ENCODE measurements around the gene COP1.
"Not testable (repeated sequence)": the region's sequence is repeated elsewhere in the genome, so short reads cannot be mapped to it uniquely, and the experiment has no call there.

The COP1 gene

DNA sequence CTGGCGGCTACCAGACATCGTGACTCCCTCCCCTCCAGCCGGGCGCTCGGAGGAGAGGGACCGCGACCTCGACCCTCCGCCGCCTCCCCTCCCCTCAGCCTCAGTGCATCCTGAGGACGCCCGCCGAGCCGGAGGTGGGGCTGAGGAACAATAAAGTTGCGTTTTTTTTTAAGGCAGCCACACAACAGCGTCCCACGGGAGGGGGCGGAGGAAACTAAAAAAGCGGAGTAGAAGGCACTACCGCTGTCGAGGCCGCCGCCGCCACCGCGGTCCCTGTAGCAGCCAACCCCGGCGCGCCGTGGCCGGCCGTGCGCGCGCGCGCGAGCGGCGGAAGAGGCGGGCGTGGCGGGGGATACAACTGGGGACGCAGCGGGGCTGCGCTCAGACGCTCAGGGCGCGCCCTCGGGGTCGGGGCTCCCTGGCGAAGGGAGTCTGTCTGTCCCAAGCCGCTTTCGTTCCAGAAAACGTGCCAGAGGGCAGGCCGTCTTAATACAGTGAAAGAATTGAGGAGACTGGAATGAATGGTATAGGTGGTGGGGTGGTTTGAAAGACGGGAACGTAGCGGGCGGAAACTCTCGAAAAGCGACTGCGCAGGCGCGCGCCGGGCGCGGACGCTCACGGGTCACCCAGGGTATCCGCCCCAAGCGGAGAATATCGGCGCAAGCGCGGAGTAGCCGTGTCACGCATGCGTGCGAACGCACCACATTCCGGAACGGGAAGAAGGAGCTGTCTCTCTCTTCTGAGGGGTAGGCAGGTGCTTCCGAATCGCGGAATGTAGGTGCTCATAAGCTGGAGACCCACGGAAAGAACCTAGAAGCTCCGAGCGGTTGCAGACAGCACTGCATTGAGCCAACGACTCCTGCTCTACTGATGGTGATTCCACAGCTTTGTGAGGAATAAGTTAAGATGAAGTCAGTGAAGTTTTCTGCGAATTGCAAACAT, at the start of gene COP1:
Gene COP1, minus strand, starts transcription at position 326 of the 942 bp plus-strand sequence. Its CDS starts 308 bp downstream, at position 18.
- peak; percentile 90 for DNase-seq (ENCODE audit: low read depth)

DNA sequence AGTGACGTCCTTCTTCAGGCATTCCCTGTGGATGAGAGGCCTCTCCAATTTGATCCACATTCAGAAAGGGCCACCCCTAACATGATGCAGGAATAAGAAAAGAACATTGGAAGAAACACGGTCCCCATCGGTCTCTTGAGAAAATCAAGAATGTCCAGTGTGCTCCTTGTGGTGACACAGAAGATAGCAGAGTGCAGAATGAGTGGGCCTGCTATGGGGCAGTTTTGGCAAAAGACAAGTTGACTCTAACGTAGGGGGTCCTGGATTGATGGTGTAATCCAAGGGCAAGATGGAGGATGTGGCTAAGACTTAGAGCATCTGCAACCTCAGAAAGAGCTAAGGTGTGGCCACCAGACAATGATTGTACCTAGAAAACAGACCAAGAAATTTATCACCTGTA, 45.1 kb upstream of the COP1 start:
- no peak for DNase-seq (ENCODE audit: low read depth)

DNA sequence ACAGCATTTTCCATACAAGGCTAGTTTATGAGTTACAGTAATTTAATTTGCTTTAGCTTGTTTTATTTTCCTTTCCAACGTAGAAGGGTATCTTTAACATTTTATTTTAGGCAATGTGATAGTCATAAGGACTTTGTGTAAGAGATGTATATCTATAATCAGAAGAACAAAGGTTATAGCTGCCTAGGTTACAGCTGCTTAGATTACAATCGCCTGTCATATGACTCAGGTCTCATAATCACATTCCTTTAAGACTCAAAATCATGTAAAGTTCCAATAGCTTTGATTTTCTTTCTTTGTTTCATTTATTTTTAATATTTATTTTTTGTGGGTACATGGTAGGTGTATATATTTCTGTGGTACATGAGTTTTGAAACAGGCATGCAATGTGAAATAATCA, 37.8 kb upstream of the COP1 start:
- no peak for DNase-seq (ENCODE audit: low read depth)

DNA sequence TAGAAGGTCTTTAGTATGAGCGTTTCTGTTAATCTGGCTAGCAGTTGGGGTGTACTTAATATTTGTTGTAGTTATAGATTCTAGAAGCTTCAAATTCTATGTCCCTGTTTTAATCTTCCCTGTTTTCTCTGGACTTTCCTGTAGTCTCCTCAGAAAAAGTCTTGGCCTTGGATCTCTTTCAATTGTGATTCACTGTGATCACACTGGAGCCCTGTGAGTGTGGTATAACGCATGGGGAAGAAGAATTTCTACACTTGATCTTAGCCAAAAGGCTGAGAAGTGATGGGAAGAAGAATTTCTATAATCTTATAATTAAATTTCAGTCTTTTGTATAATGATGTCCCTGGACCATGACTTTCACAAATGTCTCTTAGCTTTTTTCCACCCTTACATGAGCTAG, 36.7 kb upstream of the COP1 start:
- no peak for DNase-seq (ENCODE audit: low read depth)

DNA sequence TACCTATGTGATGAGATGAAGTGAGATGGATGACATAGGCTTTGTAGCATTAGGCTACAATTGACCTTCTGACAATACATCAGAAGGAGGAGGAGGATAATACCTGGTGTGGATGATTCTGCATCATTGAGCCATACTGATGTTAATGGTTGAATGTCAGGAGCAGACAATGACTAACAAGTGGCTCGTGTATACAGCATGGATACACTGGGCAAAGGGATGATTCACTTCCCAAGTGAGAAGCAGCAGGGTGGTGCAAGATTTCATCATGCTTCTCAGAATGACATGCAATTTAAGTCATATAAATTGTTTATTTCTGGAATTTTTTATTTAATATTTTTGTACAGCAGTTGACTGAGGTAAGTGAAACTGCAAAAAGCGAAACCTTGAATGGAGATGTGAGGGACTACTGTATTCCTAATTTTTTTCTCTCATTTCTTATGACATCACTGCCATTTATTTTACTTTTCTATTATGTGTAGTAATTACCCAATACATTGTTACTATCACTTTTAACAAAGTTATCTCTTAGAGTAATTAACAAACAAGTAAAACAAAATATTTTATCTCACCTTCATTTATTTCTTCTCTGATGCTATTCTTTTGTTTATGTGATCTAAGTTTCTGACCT, 34.4 kb upstream of the COP1 start:
- DNase-seq (ENCODE audit: low read depth) = peak; percentile 79

DNA sequence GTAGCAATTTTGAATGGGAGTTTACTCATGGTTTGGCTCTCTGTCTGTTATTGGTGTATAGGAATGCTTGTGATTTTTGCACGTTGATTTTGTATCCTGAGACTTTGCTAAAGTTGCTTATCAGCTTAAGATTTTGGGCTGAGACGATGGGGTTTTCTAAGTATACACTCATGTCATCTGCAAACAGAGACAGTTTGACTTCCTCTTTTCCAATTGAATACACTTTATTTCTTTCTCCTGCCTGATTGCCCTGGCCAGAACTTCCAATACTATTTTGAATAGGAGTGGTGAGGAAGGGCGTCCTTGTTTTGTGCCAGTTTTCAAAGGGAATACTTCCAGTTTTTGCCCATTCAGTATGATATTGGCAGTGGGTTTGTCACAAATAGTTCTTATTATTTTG, 26.6 kb upstream of the COP1 start:
- not testable (repeated sequence) for DNase-seq (ENCODE audit: low read depth)

DNA sequence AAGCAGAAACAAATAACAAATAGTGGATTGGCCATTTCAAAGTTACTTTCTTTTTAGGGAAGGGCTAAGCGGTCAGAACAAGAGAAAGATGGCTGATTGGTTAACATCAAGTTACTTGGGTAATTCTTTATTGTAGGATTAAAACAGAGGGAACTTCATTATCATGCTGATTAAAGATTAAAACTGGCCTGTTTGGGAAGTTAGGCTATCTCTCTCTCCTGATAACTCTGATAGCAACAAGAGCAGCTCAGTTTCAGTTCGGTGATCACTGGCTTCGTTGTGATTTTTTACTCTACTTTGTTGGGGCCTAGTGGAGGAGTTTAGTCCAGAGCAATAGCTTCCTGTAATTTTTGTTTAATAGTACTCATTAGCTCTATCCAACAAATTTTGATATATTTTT, 20.5 kb upstream of the COP1 start:
- no peak for DNase-seq (ENCODE audit: low read depth)

DNA sequence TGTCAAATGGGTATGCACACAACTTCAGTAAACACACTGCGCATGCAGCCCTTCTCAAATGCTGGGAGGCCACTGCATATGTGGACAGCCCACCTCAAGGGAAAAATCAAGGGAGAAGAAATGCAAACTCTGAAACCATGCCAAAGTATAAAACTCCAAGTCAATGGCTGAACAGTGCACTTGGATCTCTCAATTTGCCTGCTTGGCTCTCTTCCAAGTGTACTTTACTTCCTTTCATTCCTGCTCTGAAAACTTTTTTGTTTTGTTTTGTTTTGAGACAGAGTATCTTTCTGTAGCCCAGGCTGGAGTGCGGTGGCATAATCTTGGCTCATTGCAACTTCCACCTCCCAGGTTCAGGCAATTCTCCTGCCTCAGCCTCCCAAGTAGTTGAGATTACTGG, 18.8 kb upstream of the COP1 start:
- no peak for DNase-seq (ENCODE audit: low read depth)

DNA sequence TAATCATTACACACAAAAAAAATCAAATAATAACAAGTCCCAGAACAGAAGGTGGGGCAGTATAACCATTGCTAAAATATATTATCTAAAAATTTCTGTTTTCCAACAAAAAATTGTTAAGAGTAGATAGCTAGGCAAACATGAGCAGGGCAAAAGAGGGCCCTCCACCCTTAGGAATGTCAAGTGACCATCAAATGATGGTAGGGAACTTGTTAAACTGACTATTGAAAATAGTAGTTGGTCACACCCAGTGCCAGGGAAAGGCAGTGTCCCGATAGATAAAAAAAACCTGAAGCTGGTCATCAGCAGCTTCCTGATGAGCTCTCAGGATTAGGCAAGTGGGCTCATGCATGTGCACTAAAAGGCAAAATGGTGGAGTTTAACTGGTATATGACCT, 18.4 kb upstream of the COP1 start:
- no peak for DNase-seq (ENCODE audit: low read depth)

DNA sequence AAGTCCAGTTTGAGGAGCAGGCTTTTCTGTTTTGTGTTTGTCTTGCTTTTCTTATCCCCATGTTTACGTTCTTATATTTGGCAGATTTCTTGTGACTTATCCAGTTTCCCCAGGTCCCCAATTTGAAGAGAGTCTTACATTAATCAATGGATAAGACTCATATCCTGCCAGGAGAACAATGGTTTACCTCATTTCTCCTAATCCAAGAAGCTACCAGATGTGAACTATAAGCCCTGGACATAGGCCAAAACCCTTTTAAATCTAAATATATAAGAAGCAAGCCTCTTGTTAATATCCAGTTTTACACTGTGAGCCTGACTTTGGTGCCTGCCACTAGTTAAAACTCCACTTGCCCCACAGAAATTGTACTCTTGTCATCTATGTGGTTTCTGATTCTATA, 15.1 kb upstream of the COP1 start:
- DNase-seq (ENCODE audit: low read depth) = no peak

DNA sequence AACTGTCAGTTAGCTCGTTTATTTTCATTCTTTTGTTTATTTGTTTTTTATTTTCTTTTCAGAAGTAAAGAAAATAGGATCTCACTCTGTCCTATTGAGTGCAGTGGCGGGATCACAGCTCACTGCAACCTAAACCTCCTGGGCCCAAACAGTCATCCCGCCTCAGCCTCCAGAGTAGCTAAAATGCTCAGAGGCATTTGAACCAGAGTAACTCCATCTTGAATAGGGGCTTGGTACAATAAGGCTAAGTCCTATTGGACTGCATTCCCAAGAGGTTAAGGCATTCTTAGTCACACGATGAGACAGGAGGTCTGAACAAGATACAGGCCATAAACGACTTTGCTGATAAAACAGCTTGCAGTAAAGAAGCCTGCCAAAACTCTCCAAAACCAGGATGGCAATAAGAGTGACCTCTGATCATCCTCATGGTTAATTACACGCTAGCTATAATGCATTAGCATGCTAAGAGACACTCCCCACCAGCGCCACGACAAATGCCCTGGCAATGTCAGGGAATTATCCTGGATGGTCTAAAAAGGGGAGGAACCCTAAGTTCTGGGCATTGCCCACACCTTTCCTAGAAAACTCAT, 13.1 kb upstream of the COP1 start:
- no peak for DNase-seq (ENCODE audit: low read depth)

DNA sequence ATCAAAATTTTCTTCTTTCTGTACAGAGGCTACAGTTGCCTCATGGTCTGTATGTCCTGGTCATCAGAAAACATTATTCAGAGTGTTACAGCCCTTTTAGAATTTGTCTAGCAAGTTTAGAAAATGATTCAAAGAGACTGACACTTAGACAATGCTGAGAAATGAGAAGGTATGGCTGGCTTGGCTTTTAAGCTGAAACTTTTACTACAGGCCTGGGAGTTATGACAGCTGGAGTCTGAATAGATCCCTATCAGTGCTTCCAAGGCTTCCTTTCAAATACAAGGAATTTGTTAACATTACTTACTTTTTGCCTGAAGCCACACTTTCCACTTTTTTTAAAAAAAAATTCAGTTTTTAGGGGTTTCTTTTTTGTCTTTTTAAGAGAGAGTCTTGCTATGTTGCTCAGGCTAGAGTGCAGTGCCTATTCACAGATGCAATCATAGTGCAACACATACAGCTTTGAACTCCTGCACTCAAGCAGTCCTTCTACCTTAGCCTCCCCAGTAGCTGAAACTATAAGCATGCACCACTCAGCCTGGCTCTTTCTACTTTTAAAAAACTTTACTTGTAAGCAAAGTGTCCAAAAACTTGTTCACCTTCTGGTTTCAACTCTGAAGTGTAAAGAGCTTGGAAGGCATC, 10.5 kb upstream of the COP1 start:
- DNase-seq (ENCODE audit: low read depth) = no peak

DNA sequence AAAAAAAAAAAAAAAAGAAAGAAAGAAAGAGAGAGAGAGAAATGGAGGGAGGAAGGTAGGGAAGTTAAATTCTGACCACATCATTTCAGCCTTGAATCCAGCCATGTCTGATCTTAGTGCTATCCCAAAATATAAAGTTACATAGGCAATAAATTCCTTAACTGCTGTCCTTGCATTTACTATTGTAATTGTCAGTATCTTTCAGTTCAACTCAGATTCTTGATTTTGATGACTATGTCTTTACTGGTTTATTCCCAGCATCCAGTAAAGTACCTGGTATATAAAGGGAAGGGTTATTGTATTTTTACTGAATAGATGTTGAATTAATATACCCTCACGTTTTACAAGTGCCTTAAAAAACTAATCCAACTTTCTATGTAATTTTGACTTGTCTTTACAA, 8.9 kb upstream of the COP1 start:
- no peak for DNase-seq (ENCODE audit: low read depth)

DNA sequence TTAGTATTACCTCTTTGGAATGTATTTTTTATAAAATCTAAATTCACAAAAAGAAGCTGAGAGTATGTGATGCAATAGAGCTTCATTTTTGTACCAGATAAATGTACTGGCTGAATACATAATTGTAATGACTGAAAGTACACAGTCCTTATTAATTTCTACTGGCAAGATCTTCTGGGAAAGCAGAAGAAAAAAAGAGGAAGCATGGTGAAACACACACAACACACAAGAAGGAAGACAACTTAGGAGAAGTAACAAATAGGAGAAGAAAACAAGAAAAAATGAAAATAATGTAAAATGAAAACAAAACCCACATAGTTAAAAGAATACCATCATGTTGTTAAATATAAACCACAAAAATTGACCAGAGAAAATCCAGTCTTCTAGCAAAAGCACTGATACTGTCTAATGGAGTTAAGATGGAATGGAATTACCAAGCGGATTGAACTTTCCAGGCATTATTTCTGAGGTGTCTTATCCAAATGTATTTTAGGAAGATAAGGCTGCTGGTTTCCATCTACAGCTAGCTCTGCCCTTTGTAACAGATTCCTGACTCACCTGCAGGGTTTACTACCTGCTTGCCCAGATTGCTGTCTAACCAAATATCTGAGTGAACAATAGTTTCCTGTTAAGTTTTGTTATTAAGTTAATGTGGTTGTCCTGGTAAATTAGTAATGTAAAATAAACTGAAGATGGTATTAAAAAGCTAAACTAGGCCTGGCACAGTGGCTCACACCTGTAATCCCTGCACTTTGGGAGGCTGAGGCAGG, 4.5 kb upstream of the COP1 start:
- no peak for DNase-seq (ENCODE audit: low read depth)

DNA sequence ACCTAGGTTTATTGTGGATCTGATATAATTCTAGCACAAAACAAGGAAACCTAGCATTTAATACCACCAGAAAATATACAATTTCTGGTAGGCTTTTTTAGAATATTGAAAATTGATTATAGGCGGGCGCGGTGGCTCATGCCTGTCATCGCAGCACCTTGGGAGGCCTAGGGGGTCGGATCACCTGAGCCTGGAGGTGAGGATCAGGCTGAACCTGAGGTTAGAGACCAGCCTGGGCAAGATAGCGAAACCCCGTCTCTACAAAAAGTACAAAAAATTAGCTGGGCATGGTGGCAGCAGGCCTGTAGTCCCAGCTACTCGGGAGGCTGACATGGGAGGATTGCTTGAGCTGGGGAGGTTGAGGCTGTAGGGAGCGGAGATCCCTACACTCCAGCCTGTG, 948 bp upstream of the COP1 start:
- no peak for DNase-seq (ENCODE audit: low read depth)

DNA sequence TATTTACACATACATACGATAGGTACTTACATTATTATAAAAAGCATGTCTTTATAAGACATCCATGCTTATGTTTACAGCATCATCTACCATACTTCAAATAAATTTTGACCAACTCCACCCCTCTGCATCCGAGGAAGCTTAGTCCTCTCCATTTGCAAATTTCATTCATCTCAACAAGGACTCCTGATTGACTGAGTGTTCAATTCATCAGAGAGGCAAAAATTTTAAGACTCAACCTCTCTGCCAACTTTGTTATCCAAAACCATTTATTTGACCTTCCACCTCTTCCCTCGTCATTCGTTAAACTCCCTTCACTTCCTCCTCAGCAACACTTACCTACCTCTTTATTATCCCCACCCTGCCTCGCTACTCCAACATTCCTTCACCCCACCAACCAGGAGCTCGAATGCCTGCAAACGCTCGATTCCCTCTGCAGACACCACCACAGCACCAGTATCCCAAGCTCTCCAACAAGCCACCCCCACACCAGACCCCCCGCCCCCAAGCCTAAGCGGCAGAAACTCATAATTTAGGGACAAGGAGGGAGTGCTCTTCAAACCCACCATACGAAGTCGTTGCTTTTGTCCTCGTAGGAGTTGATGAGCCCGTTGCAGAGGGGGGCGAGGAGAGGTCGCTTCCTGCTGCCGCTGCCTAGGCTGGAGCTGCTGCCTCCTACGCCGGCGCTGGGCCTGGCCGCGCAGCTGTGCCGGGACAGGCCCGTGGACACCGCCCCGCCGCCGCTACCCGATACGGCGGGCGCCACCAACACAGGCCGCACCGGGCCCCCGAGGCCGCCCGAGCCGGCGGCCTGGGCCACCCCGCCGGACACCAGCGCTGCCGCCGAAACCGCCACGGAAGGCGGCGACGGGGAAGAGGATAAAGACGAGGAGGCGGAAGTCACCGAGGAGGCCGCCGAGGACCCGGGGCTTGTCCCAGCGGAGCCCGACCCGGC, 803 bp downstream of the COP1 start:
- DNase-seq (ENCODE audit: low read depth) = peak; percentile 22

DNA sequence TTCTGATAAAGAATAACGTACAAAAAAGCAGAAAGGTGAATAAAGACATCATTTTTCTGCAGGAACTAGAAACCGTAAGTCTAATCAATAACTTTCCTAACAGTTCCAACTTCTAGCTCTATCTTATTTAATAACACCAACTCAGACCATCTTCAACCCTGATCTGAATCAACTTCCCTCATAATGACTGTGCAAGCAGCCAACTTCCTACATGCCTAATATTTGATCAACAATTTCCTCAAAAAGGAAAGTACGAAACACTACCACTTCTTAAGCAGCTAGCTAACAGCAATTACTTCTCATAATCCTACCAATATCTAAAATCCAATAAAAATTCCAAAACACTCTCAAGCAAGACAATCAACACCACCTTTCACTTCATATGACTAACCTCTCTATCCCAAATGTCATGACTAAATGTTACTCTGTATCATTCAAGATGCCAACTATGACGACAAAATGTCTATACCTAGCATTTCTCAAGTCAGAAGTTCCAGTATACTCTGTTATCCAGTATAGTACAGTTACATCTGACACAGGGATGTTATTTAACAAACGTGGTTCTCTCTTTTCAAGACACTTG, 1.7 kb downstream of the COP1 start:
- DNase-seq (ENCODE audit: low read depth) = no peak

DNA sequence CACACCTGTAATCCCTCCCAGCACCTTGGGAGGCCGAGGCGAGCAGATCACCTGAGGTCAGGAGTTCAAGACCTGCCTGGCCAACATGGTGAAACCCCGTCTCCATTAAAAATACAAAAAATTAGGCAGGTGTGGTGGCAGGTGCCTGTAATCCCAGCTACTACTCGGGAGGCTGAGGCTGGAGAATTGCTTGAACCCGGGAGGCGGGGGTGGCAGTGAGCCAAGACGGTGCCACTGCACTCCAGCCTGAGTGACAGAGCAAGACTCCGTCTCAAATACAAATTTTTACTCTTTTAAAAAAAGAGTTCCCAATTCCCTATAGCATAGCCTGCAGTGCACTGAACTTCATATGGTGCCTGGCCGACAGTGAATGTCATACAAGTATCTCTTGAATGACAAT, 2.4 kb downstream of the COP1 start:
- not testable (repeated sequence) for DNase-seq (ENCODE audit: low read depth)

DNA sequence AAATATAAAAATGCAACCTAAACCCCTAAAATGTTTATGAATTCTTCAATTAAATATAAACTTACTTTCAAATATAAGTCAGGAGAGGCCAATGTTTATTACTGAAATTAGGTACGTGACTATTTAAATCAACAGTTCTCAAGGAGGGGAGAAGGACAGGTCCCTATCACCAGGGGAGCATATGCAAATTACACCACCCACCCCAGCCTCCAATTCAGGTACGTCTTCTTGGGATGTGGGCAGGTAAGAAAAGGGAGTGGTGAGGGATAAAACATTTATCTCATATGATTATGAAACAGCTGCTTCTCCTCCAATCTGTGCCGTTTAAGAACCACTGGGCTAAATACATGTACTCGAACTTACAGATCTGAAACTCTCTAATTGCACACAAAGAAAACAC, 3.4 kb downstream of the COP1 start:
- no peak for DNase-seq (ENCODE audit: low read depth)

DNA sequence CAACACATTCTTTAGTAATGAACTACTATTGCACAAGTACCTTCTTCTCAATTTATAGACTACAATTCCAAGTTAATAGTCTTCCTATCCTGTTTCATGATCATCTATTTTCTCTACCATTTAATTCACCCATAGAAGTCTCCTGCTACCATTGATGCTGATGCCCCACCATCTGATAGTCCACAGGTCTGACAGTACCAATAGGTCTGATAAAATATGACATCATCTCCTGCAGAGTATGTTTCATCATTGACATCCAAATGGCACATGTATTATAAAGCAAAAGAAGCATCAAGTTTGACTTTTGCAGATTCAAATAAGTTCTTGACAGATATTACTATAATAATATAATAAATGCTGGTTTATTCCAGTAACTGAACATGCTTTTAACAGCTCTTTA, 5.5 kb downstream of the COP1 start:
- no peak for DNase-seq (ENCODE audit: low read depth)
